Activated T-helper 1 cell treated with anti-CD3 and anti-CD28 coated beads, Interleukin-2, amount 50 U/mL, for 16 hours (primary cell): Measurements from ENCODE around the gene PLS3.
"Not testable (repeated sequence)": the region's sequence is repeated elsewhere in the genome, so short reads cannot be mapped to it uniquely, and the experiment has no call there.

Source experiments
- DNase-seq, 2 donors: peaks; one replicate each; pipeline ENCODE4 v3.0.0-alpha.2; 2020; ENCODE audit warnings: low read depth in 1 of 2, low spot score in 1 of 2

PLS3 gene

DNA sequence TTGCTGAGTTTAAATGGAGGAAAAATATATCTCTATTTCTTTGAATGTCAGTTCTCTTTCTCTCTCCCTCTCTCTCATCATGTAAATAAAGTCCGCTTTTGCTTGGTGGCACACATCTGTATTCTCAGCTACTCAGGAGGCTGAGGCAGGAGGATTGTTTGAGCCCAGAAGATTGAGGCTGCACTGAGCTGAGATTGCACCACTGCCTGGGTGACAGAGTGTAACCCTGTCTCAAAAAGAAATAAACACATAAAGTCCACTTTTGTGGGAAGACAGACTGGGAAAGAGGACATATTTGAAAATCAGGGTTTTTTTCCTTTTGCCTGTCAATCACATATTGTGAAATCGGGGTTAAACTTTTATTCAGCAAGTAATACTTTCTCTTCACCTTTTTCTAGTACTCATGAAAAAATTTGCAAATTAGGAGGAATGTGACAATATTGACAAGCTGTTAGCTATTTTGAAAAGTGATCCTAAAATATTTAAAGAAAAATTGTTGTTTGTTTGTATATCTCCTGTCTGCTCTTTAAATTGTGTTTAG is 42.6 kb downstream of the PLS3 start:
- no peak for DNase-seq

DNA sequence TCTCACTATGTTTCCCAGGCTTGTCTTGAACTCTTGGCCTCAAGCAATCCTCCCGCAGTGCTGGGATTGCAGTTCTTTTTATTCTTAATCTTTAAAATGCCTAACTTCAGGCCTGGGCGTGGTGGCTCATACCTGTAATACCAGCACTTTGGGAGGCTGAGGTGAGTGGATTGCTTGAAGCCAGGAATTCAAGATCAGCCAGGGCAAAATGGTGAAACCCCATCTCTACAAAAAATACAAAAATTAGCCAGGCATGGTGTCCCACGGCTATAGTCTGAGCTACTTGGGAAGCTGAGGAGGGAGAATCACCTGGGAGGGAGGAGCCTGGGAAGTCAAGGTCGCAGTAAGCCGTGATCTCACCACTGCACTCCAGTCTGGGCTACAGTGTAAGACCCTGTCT is 45.9 kb downstream of the PLS3 start:
- no peak for DNase-seq

DNA sequence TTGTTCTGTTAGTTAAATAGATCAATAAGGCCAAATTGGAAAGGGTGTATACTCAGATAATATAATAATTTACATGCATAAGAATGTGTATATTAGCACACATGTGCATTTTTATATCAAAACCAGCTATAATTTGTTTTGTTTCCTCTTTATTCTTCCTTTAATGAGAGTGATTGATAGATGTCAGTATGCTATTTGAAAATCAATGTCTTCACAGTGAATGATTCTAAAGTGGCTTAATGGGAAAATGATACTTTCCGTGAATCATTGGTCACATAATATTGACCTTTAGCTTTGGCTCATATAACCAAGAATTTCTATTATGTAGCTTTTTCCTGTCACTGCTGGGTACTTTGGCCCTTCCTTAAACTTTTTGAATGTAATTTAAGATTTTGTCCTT is 48.6 kb downstream of the PLS3 start:
- DNase-seq: no peak

DNA sequence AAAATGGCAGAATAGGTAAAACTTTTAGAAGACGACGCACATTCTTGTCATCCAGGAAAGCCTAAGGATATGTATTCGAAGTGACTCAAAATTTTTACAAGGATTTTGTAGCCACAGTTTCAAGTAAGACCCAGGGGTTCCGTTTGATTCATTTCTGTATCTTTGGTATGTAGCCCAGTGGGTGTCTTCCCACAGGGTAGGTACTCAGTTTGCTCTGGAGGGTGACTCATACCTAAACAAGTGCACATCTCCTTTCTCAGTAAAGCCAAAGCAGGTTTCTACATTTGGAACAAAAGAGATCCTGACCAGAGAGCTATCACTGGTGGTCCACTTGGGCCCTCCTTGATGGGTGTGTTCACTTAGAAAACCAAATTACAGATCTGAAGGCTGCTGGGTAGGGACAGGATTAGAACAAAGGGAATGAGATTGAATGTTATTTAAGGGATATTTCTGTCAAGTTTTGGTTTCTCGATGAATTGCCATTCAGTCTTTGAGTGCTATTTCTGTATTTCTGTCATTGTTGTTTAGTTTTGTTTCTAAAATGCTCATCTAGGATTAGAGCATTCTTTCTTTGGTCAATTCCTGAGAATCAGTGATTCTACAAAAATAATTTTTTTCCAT is 56.1 kb downstream of the PLS3 start:
- DNase-seq: no peak

DNA sequence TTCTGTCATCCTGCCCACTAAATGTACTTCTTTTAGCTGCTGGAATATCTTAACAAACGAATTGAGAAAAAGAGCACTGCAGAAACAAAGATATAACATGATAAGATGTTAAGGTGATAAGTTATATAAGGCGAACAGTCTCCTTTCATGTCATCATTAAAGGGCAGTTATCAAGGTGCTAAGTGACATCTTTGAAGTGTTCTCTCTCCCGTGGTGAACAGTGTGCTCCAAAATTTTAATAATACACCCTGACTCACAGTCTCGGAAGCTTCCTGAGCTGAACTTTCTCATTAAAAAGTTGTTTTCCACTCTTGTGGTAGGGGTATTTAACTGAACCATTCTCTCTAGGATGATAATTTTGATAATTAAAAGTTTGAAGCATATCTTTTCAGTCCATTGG is 61.6 kb downstream of the PLS3 start:
- no peak for DNase-seq

DNA sequence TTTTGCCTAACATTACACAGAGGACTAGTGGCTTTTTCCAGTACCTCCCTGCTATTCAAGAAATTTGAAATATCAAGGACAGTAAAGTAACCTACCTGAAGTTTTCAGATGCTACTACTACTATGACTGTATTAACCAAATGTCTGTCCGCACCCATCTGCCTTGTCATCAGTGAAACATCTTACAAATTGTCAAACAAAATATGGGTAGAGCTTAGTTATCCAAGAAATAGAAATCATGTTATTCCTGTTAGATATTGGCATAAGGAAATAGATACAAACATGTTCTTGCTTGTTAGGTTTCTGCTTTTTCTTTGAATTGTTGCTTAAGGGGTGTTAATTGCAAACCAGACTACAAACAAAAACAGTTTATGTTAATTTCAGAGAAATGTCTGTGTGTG is 63.9 kb downstream of the PLS3 start:
- no peak for DNase-seq

DNA sequence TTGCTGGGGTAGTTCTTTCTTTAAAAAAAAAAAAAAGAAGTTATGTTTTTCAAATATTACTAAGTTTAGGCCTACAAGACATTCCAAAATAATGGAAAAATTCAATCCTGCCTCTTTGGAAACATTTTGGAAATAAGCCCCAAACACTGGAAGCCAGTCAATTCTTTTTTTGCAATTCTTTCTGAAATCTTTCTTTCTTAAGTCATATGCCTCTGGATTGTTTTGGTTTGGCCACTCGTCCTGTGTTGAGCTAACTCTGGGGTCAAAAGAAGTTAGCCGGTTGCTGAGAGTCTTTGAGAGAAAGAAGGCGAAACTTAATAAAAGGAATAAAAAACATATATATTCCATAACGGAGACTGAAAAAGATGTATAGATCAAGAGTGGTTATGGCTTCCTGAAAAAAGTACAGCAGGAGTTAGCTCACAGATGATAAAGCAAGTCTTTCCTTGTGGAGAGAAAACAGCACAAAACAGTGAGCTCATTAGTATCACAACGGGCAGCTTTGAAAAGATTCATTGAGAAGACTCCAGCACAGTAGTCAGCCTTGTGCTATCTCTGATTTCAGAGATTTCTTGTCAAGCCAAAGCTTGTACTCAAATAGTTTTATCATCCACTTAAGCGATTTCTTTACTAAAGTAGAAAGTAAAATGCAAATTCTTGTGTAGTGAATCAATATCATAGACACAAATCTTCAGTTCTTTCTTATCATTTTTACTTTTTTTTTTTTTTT is 64.8 kb downstream of the PLS3 start:
- no peak for DNase-seq

DNA sequence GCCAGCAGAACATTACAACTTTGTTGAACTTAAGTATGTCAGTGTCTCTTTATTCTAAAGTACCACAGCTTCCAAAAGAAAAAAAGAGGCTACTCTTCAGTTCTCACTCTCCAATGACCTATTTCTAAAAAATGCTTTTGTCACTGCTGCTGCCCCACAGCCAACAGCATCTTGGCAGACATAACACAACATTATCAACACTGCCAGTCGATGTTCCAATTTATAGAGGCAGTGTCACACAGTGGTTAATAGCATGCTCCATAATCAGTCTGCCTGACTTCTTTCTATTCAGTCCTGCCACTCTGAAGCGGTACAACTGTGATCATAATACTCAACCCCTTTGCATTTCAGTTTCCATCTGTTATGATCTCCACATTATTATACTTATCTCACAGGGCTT is 69.2 kb downstream of the PLS3 start:
- DNase-seq: no peak

DNA sequence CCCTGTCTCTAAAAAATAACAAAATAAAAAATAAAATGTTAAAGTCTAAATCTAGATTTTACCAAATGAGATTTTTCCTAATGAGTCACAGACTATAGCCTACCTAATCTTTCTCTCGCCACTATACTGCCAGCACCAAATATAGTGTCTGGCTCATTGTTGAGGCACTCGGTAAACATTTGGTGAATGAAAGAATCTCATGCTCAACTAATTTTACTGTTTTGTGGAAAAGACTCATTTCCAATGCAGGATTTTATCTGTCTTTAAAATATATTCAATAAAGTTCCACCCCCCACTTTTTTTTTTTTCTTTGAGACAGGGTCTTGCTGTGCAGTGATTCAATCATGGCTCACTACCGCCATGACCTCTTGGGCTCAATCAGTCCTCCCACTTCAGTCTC is 71.5 kb downstream of the PLS3 start:
- DNase-seq: no peak

DNA sequence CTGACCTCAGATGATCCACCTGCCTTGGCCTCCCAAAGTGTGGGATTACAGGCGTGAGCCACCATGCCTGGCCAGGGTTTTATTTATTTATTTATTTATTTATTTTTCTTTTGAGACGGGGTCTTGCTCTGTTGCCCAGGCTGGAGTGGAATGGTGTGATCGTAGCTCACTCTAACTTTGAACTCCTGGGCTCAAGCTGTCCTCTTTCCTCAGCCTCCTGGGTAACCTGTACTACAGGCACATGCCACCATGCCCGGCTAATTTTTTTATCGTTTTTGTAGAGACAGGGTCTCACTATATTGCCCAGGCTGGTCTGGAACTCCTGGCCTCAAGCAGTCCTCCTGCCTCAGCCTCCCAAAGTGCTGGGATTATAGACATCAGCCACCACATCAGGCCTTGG is 72.4 kb downstream of the PLS3 start:
- DNase-seq: not testable (repeated sequence)

DNA sequence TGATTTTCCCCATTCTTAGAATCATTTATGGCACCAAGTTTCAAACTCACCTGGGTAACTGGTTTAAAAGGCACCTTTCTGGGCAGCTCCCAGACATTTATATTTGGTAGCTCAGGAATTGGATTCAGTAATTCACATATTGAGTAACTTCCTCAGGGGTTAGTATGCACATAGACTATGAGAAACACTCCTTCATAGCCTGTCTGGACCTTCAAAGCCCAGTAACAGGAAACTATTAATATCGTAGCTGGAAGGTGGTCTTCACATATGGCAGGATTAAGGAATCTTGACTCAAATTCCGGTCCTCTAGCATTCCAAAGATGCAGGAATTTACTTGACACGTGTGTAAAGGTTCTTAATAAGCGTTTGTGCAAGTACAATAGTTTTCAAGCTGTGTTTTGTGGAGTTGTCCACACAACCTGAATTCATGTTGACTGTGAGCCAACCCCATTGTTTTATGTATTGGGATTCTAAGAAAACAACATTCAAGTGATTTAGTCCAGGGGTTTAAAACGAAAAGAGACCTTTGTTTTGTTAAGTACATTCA is 78.4 kb downstream of the PLS3 start:
- no peak for DNase-seq

DNA sequence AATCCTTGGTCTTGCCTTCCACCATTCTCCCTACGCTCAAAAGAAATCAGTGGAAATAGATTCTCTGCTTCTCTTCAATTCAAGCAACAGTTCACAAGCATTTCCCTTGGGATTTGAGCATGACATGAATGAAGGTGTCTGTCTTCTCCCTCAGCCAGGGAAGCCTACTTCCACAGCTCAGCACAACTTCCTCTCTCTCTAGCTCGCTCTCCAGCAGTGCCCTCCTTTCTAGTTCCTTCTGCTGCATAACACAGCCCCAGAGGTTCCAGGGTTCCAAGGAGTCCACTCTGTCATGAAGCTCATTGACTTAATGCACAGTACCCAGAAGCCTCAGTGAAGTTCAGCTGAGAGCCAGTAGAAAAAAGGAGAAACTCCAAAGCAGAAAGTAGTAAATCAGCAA is 81.3 kb downstream of the PLS3 start:
- no peak for DNase-seq

DNA sequence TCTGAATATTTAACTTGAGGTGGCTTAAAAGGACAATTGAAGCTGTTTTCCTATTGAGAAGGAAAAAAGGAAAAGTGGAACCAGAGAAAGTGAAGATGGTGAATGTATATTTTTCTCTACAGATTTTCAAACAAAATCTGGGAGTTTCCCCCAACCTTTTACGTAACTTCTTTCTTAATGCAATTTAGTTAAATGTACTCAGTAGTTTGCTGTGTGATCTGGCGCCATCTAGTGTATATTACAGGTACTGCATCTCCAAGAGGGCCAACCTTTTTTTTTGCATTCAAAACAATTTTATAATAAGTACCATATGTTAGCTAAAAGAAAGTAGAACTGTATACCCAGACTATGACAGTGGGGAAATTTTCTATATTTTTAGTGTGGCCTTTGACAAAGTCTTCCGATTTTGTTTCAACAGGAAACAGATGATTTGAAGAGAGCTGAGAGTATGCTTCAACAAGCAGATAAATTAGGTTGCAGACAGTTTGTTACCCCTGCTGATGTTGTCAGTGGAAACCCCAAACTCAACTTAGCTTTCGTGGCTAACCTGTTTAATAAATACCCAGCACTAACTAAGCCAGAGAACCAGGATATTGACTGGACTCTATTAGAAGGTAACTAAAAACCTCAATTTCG is 82.0 kb downstream of the PLS3 start:
- DNase-seq: no peak

DNA sequence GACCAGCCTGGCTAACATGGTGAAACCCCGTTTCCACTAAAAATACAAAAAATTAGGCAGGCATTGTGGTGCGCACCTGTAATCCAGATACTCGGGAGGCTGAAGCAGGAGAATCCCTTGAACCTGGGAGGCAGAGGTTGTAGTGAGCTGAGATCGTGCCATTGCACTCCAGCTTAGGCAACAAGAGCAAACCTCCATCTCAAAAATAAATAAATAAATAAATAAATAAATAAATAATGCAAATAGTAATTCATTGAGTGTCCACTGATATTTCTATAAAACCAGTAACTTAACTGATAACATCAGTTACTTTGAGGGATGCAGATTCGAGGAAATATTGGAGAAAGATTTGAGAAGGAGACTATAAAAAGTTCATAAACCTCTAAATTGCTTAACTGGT is 83.4 kb downstream of the PLS3 start:
- DNase-seq: not testable (repeated sequence)

DNA sequence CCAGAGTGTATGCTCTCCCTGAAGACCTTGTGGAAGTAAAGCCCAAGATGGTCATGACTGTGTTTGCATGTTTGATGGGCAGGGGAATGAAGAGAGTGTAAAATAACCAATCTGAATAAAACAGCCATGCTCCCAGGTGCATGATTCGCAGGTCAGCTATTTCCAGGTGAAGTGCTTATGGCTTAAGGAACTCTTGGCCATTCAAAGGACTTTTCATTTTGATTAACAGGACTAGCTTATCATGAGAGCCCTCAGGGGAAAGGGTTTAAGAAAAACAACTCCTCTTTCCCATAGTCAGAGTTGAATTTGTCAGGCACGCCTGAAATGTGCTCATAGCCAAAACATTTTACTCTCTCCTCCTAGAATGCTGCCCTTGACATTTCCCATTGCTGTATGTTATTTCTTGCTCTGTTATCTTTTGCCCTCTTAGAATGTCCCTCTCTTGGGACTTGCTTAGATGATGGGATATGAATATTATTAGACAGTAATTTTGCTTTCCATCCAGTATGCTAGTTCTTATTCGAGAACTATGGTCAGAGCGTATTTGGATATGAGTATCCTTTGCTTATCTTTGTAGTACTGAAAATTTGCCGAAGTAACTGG is 88.6 kb downstream of the PLS3 start:
- no peak for DNase-seq

DNA sequence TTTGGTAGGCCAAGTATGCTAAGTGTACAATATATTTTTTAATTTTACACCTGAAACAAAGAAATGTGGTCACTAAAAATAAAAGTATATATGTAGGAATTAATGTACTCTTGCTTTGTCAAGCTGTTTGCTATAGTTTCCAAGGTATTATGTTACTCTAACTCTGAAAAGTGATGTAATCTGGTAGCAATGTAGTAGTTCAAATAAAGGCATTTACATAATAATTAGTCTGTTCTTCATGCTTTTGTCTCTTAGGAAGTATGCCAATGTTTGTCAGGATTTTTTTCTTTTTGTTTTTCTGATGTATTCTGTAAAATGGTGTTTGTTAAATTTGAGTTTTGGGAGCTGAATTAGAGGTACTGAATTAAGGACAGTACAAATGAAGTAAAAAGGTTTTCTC is 89.5 kb downstream of the PLS3 start:
- DNase-seq: no peak

DNA sequence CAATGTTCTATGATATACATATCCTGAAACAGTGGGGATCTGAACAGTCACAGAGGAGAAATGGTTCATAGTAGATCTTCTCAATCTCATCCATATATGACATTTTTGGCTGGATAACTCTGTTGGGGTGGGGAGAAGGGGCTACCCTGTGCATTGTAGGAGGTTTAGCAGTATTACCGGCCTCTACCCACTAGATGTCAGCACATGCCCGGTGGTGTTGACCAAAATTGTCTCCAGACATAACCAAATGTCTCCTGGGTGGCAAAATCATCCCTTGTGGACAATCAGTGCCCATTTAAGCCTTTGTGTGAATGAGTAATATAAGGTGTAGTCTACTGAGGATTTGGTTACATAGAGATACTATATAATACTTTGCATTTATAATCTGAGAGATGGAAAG is 89.9 kb downstream of the PLS3 start:
- no peak for DNase-seq

DNA sequence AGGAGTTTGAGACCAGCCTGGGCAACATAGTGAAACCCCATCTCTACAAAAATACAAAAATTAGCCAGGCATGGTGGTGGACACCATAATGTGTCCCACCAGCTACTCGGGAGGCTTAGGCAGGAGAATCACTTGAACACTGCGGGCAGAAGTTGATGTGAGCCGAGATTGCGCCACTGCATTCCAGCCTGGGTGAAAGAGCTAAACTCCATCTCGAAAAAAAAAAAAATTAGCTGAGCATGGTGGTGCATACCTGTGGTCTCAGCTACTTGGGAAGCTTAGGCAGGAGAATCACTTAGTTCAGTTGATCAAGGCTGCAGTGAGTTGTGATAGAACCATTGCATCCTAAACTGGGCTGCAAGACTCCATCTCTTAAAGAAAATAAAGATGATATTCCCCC is 91.2 kb downstream of the PLS3 start:
- DNase-seq: no peak

DNA sequence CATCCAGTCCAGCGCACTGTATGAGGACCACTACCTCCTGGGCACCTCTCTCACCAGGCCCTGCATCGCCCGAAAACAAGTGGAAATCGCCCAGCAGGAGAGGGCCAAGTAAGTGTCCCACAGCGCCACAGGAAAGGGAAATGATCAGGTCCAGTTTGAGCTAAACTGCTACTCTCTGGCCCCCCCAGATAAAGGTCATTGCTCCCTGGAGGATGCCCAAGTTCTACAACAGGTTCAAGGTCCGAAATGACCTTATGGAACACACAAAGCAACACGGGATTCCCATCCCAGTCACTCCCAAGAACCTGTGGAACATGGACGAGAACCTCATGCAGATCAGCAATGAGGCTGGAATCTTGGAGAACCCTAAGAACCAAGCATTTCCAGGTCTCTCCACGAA is 104.1 kb downstream of the PLS3 start:
- no peak for DNase-seq

DNA sequence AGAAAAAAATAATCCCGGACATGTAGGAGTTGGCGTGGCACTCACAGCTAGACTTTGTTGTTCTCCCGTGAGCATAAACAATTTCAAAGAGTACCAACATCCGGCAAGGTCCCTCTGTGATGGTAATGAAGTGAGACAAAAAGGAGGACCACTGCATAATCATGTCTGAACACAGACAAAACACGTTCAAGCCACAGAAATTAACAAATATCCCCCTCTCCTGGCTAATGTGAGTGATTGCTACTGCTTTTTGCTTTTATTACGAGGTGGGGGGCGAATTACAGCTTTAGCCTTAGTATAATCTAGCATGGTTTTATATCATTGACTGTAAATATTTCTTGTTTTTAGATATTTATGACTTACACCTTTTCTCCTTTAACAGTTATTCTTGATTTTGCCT is 118.5 kb downstream of the PLS3 start:
- no peak for DNase-seq

DNA sequence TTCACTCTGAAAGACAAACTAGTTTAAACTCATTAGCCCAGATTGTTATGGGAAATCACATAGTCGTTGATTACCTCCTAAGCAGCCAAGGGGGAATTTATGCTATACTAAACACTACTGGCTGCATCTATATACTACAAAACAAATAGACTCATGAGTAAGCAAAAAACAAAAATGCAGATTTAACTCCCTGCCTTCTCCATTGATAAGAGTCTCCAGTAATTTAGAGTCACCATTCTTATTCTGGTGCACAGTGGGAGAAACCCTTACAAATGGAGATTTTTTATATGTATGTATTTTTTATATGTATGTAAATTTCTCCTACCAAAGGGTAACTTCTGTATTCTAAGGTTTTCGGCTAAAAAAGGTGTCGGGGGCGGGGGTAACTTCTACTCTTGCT is 126.6 kb downstream of the PLS3 start:
- no peak for DNase-seq

DNA sequence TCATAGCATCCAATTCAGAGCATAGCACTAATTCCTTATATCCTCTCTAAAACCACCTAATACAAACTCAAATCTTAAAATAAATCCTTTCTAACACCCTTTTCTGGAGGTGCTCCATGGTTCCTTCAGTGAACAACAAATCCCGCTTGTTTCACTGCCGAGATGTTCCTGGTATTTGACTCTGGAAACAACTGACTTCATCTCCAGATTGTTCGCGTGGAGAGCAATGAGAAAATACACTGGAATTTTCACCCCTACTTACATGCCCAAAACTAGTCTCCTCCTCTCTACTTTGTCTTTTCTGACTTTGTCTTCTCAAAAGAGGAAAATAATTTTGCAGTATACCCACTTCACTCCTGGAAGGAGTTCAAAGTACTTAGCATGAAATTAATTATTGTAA is 129.0 kb downstream of the PLS3 start:
- DNase-seq: no peak
